ENCODE data around the gene RNF39.

GRCh38 chr6:30061092-30061857 lies 14.3 kb downstream of the RNF39 start, which contains the start of gene POLR1H:
- TF ChIP-seq CTCF (IDR thresholded peaks at IDR 0.05) (peak in 1 of 6 experiments; percentile 23), POLR2A (IDR thresholded peaks at IDR 0.05) (peak; percentile 94 to 97)
